Eye (tissue), 1 donor: ENCODE results near the gene PLVAP.

Experiments used
- DNase-seq: peaks from one replicate; pipeline ENCODE4 v3.0.0-alpha.2; 2015

PLVAP gene

GRCh38 chr19:17319473-17320238 lies 57.5 kb downstream of the PLVAP start:
- no peak for DNase-seq

- no peak for DNase-seq
Measured at GRCh38 chr19:17318966-17319365, 58.2 kb downstream of the PLVAP start.

GRCh38 chr19:17314007-17314593 lies 63.0 kb downstream of the PLVAP start:
- no peak for DNase-seq

GRCh38 chr19:17312189-17313113 lies 64.7 kb downstream of the PLVAP start:
- no peak for DNase-seq

- DNase-seq = no peak
Measured at GRCh38 chr19:17311455-17312188, 65.5 kb downstream of the PLVAP start.

- no peak for DNase-seq
Measured at GRCh38 chr19:17309965-17310461, 67.1 kb downstream of the PLVAP start.

- peak; percentile 100 for DNase-seq
Measured at GRCh38 chr19:17309198-17309964, 67.8 kb downstream of the PLVAP start, which contains the start of gene DDA1. Gene DDA1 (plus strand): TSS chr19:17309563. CDS start chr19:17309655, 92 bp downstream.

- DNase-seq = no peak
Measured at GRCh38 chr19:17307876-17308377, 69.2 kb downstream of the PLVAP start.

GRCh38 chr19:17306285-17306714 lies 70.8 kb downstream of the PLVAP start:
- DNase-seq = no peak

GRCh38 chr19:17305517-17306284 lies 71.4 kb downstream of the PLVAP start, which contains the start of gene MRPL34:
Gene MRPL34 (plus strand): TSS chr19:17305872. CDS start chr19:17305893, 21 bp downstream.
- DNase-seq = peak; percentile 99

- DNase-seq = no peak
Measured at GRCh38 chr19:17305216-17305516, 72.0 kb downstream of the PLVAP start.

GRCh38 chr19:17304386-17305215 lies 72.5 kb downstream of the PLVAP start:
- peak; percentile 27 for DNase-seq

- no peak for DNase-seq
Measured at GRCh38 chr19:17303940-17304267, 73.2 kb downstream of the PLVAP start.

GRCh38 chr19:17303167-17303939 lies 73.8 kb downstream of the PLVAP start, which contains the start of gene ABHD8:
Gene ABHD8 (minus strand): TSS chr19:17303425. CDS start chr19:17301616, 1,809 bp downstream.
- DNase-seq = peak; percentile 98

GRCh38 chr19:17302391-17303166 lies 74.6 kb downstream of the PLVAP start:
- DNase-seq = peak; percentile 24
